ENCODE measurements around the gene EIF2A.

GRCh38 chr3:150626148-150626930 lies 79.8 kb downstream of the EIF2A start:
- no peak for TF ChIP-seq CTCF (IDR thresholded peaks at IDR 0.05; ENCODE audit: insufficient read depth, low read length)
- TF ChIP-seq POLR2AphosphoS5 (IDR thresholded peaks at IDR 0.05; ENCODE audit: low read depth), result no peak
